ENCODE data around the gene ADIRF. TPM values are rescaled to one million over a fixed set of nuclear protein-coding genes. Genes with fewer than 3 reads are reported as not detected.
A peak's percentile ranks its signal among the peaks of the same experiment; 100 is the strongest.

The ADIRF gene
- total RNA-seq, 1 donor = 11.9 TPM

- DNase-seq (ENCODE audit: insufficient read length, low spot score, missing footprints) = peak; percentile 88
- Histone ChIP-seq H3K4me3 (ENCODE audit: insufficient read depth, low read length) (no peak within 1 kb of the TSS), H3K4me1 (ENCODE audit: insufficient read depth, low read length) (peaks cover 20% of the 10 kb centered on the region), H2AFZ (ENCODE audit: low read length) (peak within 1 kb of the TSS; percentile 68), H3K79me2 (ENCODE audit: insufficient read depth, low read length) (no peaks in the 10 kb centered on the region), H3K36me3 (ENCODE audit: insufficient read depth, low read length) (no peaks in the 10 kb centered on the region), H3K27ac (ENCODE audit: low read depth, low read length) (no peak within 1 kb of the TSS), H3K27me3 (ENCODE audit: insufficient read depth, low read length) (no peaks in the 10 kb centered on the region), H4K20me1 (ENCODE audit: insufficient read depth, low read length) (no peaks in the 10 kb centered on the region), H3K4me2 (ENCODE audit: insufficient read depth, low read length) (peak within 1 kb of the TSS; percentile 5), H3K9me3 (ENCODE audit: low read depth, low read length) (no peaks in the 10 kb centered on the region)
- TF ChIP-seq CTCF (IDR thresholded peaks at IDR 0.05; ENCODE audit: extremely low read depth, low read depth, low read length) = no peak
Observed at GRCh38 chr10:86958116-86958900, 10.0 kb upstream of the ADIRF start, which contains the start of gene SNCG. Gene SNCG, plus strand, starts transcription at chr10:86958599. Its CDS starts 99 bp downstream, at chr10:86958698.

GRCh38 chr10:86958901-86959736 is 9.2 kb upstream of the ADIRF start:
- no peak overlapping the region for H3K4me3 ChIP-seq (ENCODE audit: insufficient read depth, low read length)
- no peaks in the 10 kb centered on the region for H3K36me3 ChIP-seq (ENCODE audit: insufficient read depth, low read length)
- no peaks in the 10 kb centered on the region for H4K20me1 ChIP-seq (ENCODE audit: insufficient read depth, low read length)
- H3K4me2 ChIP-seq (ENCODE audit: insufficient read depth, low read length) = peak overlapping the region; percentile 5
- H3K27ac ChIP-seq (ENCODE audit: low read depth, low read length) = no peak overlapping the region
- no peaks in the 10 kb centered on the region for H3K27me3 ChIP-seq (ENCODE audit: insufficient read depth, low read length)
- no peak for TF ChIP-seq CTCF (IDR thresholded peaks at IDR 0.05; ENCODE audit: extremely low read depth, low read depth, low read length)
- H3K79me2 ChIP-seq (ENCODE audit: insufficient read depth, low read length) = no peaks in the 10 kb centered on the region
- DNase-seq (ENCODE audit: insufficient read length, low spot score, missing footprints) = peak; percentile 97
- peaks cover 18% of the 10 kb centered on the region for H3K4me1 ChIP-seq (ENCODE audit: insufficient read depth, low read length)
- peak overlapping the region; percentile 68 for H2AFZ ChIP-seq (ENCODE audit: low read length)
- no peaks in the 10 kb centered on the region for H3K9me3 ChIP-seq (ENCODE audit: low read depth, low read length)

GRCh38 chr10:86959737-86960002 is 8.6 kb upstream of the ADIRF start:
- H4K20me1 ChIP-seq (ENCODE audit: insufficient read depth, low read length) = no peaks in the 10 kb centered on the region
- no peak overlapping the region for H2AFZ ChIP-seq (ENCODE audit: low read length)
- H3K4me1 ChIP-seq (ENCODE audit: insufficient read depth, low read length) = peaks cover 14% of the 10 kb centered on the region
- no peaks in the 10 kb centered on the region for H3K79me2 ChIP-seq (ENCODE audit: insufficient read depth, low read length)
- no peak overlapping the region for H3K27ac ChIP-seq (ENCODE audit: low read depth, low read length)
- no peaks in the 10 kb centered on the region for H3K27me3 ChIP-seq (ENCODE audit: insufficient read depth, low read length)
- no peak overlapping the region for H3K4me2 ChIP-seq (ENCODE audit: insufficient read depth, low read length)
- no peaks in the 10 kb centered on the region for H3K9me3 ChIP-seq (ENCODE audit: low read depth, low read length)
- H3K4me3 ChIP-seq (ENCODE audit: insufficient read depth, low read length) = no peak overlapping the region
- no peaks in the 10 kb centered on the region for H3K36me3 ChIP-seq (ENCODE audit: insufficient read depth, low read length)
- DNase-seq (ENCODE audit: insufficient read length, low spot score, missing footprints) = no peak
- no peak for TF ChIP-seq CTCF (IDR thresholded peaks at IDR 0.05; ENCODE audit: extremely low read depth, low read depth, low read length)

All from osteoblast (primary cell).